A549 (cell line): Measurements from ENCODE around the gene RMP24.
A peak's percentile ranks its signal among the peaks of the same experiment; 100 is the strongest.

Experiments used
- ATAC-seq, 2 experiments: fragments of 200-7000 bp in 1 of 2; fragments of >200 bp in 1 of 2; cut with Nextera tagmentation in 1 of 2; cut with Tn5 transposase in 1 of 2; 3 replicates each; pipeline versions ENCODE4 v1.8.0 to v1.9.1; 2018 to 2020; ENCODE audit warnings: mild to moderate bottlenecking in 1 of 2, moderate library complexity in 1 of 2
- CTCF ChIA-PET: fragments of 300-600 bp; sonication (Branson Sonifier 250); formaldehyde crosslinking; extraction: SDS; loops from one replicate; lab custom pipeline; 2021; ENCODE audit warnings: antibody characterized with exemption, inconsistent platforms; lab: Yijun Ruan, JAX
- POLR2A ChIA-PET: fragments of 350-600 bp; formaldehyde crosslinking; extraction: SDS; loops from one replicate; lab custom pipeline; 2021; ENCODE audit warnings: antibody characterized with exemption, inconsistent platforms; lab: Yijun Ruan, JAX
- DNase-seq, 2 experiments: peaks; one replicate each; pipeline versions ENCODE4 v3.0.0 to v3.0.0-alpha.2; 2011 to 2016; ENCODE audit warnings: low read depth in 1 of 2, low spot score in 1 of 2
- FAIRE-seq: peaks from 2 replicates; lab custom pipeline; 2011; peaks lifted over from hg19 to GRCh38; lab: Jason Lieb, UNC
- H3K27ac ChIP-seq, 2 experiments: fragments of >200 bp; sonication (Bioruptor Twin); formaldehyde crosslinking; 3 replicates each; pipeline ENCODE4 v1.5.1; 2016 to 2017
- H3K4me1 ChIP-seq: fragments of >200 bp; sonication (Bioruptor Twin); formaldehyde crosslinking; 3 replicates; pipeline ENCODE4 v1.6.1; 2016
- H3K4me2 ChIP-seq: fragments of >200 bp; sonication (Bioruptor Twin); formaldehyde crosslinking; 3 replicates; pipeline ENCODE4 v1.6.1; 2016
- H3K4me3 ChIP-seq: fragments of >200 bp; sonication (Bioruptor Twin); formaldehyde crosslinking; 3 replicates; pipeline ENCODE4 v1.5.1; 2016
- H3K9me3 ChIP-seq: fragments of >200 bp; sonication (Bioruptor Twin); formaldehyde crosslinking; 3 replicates; pipeline ENCODE4 v1.6.1; 2016
- CBX8 ChIP-seq: fragments of 200-600 bp; sonication (generic); IDR thresholded peaks from 2 replicates; pipeline ENCODE4 v1.6.1; 2016
- CHD2 ChIP-seq: fragments of 150-350 bp; IDR thresholded peaks from 2 replicates; pipeline ENCODE4 v1.6.1; 2014; ENCODE audit warnings: low read length; ENCODE audit not compliant: partially characterized antibody
- EP300 ChIP-seq, 2 experiments: fragments of >200 bp; sonication (Bioruptor Twin); formaldehyde crosslinking; IDR thresholded peaks; 2 replicates in 1 of 2; 3 replicates in 1 of 2; pipeline ENCODE4 v1.6.1; 2016 to 2017
- GATA3 ChIP-seq: IDR thresholded peaks from 2 replicates; pipeline ENCODE4 v1.6.1; 2012; ENCODE audit warnings: borderline replicate concordance
- HDAC2 ChIP-seq: fragments of 200-600 bp; sonication (generic); IDR thresholded peaks from 2 replicates; pipeline ENCODE4 v1.6.1; 2016
- HOXA7 ChIP-seq: fragments of 250-450 bp; sonication (Bioruptor Pico); IDR thresholded peaks from 2 replicates; pipeline ENCODE4 v1.5.0; 2020; ENCODE audit warnings: mild to moderate bottlenecking, moderate library complexity
- JUN ChIP-seq, 2 experiments: fragments of >200 bp; sonication (Bioruptor Twin); formaldehyde crosslinking; IDR thresholded peaks; 2 replicates in 1 of 2; 3 replicates in 1 of 2; pipeline ENCODE4 v1.6.1; 2016 to 2017
- MAFK ChIP-seq: fragments of 450-650 bp; IDR thresholded peaks from 2 replicates; pipeline ENCODE4 v1.6.1; 2014; ENCODE audit not compliant: partially characterized antibody
- NPAS2 ChIP-seq: fragments of 250-450 bp; sonication (Bioruptor Pico); IDR thresholded peaks from 2 replicates; pipeline ENCODE4 v1.8.0; 2022; ENCODE audit warnings: mild to moderate bottlenecking, moderate library complexity, borderline replicate concordance
- PHF8 ChIP-seq: fragments of 200-600 bp; sonication (generic); IDR thresholded peaks from 2 replicates; pipeline ENCODE4 v1.6.1; 2016; ENCODE audit warnings: low read depth, mild to moderate bottlenecking, antibody characterized with exemption, moderate library complexity, borderline replicate concordance
- POLR2AphosphoS2 ChIP-seq: conservative IDR thresholded peaks from 2 replicates; pipeline ENCODE4 v1.6.1; 2012; ENCODE audit warnings: low read length, improper control_type of control experiment, inconsistent platforms
- RFX5 ChIP-seq: fragments of 450-650 bp; IDR thresholded peaks from 2 replicates; pipeline ENCODE4 v1.7.1; 2014; ENCODE audit warnings: antibody characterized with exemption, mild to moderate bottlenecking, moderate library complexity
- TP53 ChIP-seq: fragments of 250-450 bp; sonication (Bioruptor Pico); IDR thresholded peaks from 2 replicates; pipeline ENCODE4 v1.5.0; 2021; ENCODE audit warnings: mild to moderate bottlenecking, moderate library complexity
- ZC3H11A ChIP-seq: fragments of 450-650 bp; IDR thresholded peaks from 2 replicates; pipeline ENCODE4 v1.6.1; 2014; ENCODE audit warnings: antibody characterized with exemption, mild to moderate bottlenecking
- ZFP36 ChIP-seq: fragments of 450-650 bp; IDR thresholded peaks from 2 replicates; pipeline ENCODE4 v1.6.1; 2014; ENCODE audit warnings: borderline replicate concordance; ENCODE audit not compliant: partially characterized antibody
- ZSCAN20 ChIP-seq: fragments of 250-450 bp; sonication (Bioruptor Pico); IDR thresholded peaks from 2 replicates; pipeline ENCODE4 v1.8.0; 2022; ENCODE audit warnings: mild to moderate bottlenecking, moderate library complexity
- WGBS: methylation state at CpG from one replicate; pipeline ENCODE4 v1.1.6; 2017; ENCODE audit errors: missing lambda C conversion rate; 5-methylcytosine and 5-hydroxymethylcytosine counted together
- TF ChIP-seq, protein P1 (sequence below): fragments of 200-600 bp; sonication (generic); IDR thresholded peaks from 2 replicates; pipeline ENCODE4 v1.6.1; 2016; ENCODE audit warnings: antibody characterized with exemption, mild to moderate bottlenecking, moderate library complexity
- TF ChIP-seq, protein P2 (sequence below): IDR thresholded peaks from 2 replicates; pipeline ENCODE4 v1.6.1; 2012
- TF ChIP-seq, protein P3 (sequence below): fragments of 150-350 bp; IDR thresholded peaks from 2 replicates; pipeline ENCODE4 v1.6.1; 2014; ENCODE audit warnings: low read depth, mild to moderate bottlenecking, low read length
- TF ChIP-seq, protein P4 (sequence below): IDR thresholded peaks from 2 replicates; pipeline ENCODE4 v1.6.1; 2012; ENCODE audit warnings: low read depth, borderline replicate concordance

Gene RMP24

DNA sequence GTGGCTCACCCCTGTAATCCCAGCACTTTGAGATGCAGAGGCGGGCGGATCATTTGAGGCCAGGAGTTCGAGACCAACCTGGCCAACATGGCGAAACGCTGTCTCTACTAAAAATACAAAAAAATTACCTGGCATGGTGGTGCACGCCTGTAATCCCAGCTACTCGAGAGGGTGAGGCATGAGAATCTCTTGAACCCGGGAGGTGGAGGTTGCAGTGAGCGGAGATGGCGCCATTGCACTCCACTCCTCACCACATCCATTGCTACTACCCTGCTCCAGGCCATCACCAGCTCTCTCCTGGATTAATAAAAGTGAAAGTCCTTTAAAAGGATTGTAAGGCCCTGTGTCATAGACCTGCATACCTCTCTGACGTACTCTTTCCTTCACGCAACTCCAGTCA, 1.2 kb downstream of the RMP24 start:
- Histone ChIP-seq H3K4me2 (peak overlapping the region; percentile 66), H3K9me3 (no peaks in the 10 kb centered on the region), H3K4me3 (peak overlapping the region; percentile 61; the same call in 2 of the 3 replicates), H3K4me1 (peaks cover 6% of the 10 kb centered on the region; the same call in 1 of the 3 replicates), H3K27ac (no peak overlapping the region)
- TF ChIP-seq, protein P1, sequence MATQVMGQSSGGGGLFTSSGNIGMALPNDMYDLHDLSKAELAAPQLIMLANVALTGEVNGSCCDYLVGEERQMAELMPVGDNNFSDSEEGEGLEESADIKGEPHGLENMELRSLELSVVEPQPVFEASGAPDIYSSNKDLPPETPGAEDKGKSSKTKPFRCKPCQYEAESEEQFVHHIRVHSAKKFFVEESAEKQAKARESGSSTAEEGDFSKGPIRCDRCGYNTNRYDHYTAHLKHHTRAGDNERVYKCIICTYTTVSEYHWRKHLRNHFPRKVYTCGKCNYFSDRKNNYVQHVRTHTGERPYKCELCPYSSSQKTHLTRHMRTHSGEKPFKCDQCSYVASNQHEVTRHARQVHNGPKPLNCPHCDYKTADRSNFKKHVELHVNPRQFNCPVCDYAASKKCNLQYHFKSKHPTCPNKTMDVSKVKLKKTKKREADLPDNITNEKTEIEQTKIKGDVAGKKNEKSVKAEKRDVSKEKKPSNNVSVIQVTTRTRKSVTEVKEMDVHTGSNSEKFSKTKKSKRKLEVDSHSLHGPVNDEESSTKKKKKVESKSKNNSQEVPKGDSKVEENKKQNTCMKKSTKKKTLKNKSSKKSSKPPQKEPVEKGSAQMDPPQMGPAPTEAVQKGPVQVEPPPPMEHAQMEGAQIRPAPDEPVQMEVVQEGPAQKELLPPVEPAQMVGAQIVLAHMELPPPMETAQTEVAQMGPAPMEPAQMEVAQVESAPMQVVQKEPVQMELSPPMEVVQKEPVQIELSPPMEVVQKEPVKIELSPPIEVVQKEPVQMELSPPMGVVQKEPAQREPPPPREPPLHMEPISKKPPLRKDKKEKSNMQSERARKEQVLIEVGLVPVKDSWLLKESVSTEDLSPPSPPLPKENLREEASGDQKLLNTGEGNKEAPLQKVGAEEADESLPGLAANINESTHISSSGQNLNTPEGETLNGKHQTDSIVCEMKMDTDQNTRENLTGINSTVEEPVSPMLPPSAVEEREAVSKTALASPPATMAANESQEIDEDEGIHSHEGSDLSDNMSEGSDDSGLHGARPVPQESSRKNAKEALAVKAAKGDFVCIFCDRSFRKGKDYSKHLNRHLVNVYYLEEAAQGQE, result no peak
- no peak for TF ChIP-seq TP53 (CRISPR knock-in tag)
- no peak for TF ChIP-seq RFX5
- no peak for TF ChIP-seq JUN (IDR thresholded peaks at IDR 0.05)
- TF ChIP-seq GATA3, result no peak
- TF ChIP-seq EP300 (IDR thresholded peaks at IDR 0.05), result no peak
- no peak for TF ChIP-seq ZC3H11A
- no peak for TF ChIP-seq CHD2
- no peak for TF ChIP-seq PHF8
- no peak for TF ChIP-seq POLR2AphosphoS2
- CTCF ChIA-PET, result no interaction called here
- ATAC-seq (no peak), FAIRE-seq (no peak), DNase-seq (no peak)
- WGBS, result 84% methylated on average over 12 of the region's 12 CpGs
- POLR2A ChIA-PET, result no interaction called here

GRCh38 chr18:35974181-35974580, 1.7 kb downstream of the RMP24 start:
- H3K4me2 ChIP-seq, result peak overlapping the region; percentile 66
- no peak overlapping the region for H3K27ac ChIP-seq
- peaks cover 6% of the 10 kb centered on the region; the same call in 1 of the 3 replicates for H3K4me1 ChIP-seq
- H3K9me3 ChIP-seq, result no peaks in the 10 kb centered on the region
- CTCF ChIA-PET, result no interaction called here
- no peak overlapping the region for H3K4me3 ChIP-seq
- FAIRE-seq (no peak), DNase-seq (no peak), ATAC-seq (no peak)
- WGBS, result 84% methylated on average over 3 of the region's 3 CpGs
- TF ChIP-seq HOXA7 (CRISPR knock-in tag) (no peak), HDAC2 (no peak), ZSCAN20 (CRISPR knock-in tag) (no peak), POLR2AphosphoS2 (no peak)
- POLR2A ChIA-PET, result no interaction called here

- Histone ChIP-seq H3K9me3 (no peaks in the 10 kb centered on the region), H3K4me2 (no peak overlapping the region)
- CTCF ChIA-PET, result no interaction called here
- peak; percentile 49 for TF ChIP-seq MAFK
- TF ChIP-seq, protein P2, sequence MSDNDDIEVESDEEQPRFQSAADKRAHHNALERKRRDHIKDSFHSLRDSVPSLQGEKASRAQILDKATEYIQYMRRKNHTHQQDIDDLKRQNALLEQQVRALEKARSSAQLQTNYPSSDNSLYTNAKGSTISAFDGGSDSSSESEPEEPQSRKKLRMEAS, result no peak
- TF ChIP-seq NPAS2 (CRISPR knock-in tag), result no peak
- TF ChIP-seq, all 56 proteins: peak for 1
- peaks cover under 1% of the 10 kb centered on the region; the same call in 1 of the 3 replicates for H3K4me1 ChIP-seq
- ATAC-seq, result no peak
- H3K27ac ChIP-seq, result no peak overlapping the region
- POLR2A ChIA-PET, result no interaction called here
- FAIRE-seq, result no peak
- no peak for DNase-seq
- H3K4me3 ChIP-seq, result no peak overlapping the region
Observed at GRCh38 chr18:35979112-35979511, 6.6 kb downstream of the RMP24 start.

GRCh38 chr18:35982409-35983114, 10.1 kb downstream of the RMP24 start:
- WGBS, result 85% methylated on average over 2 of the region's 2 CpGs
- TF ChIP-seq PHF8 (no peak), ZFP36 (no peak), POLR2AphosphoS2 (no peak), CBX8 (no peak), MAFK (no peak)
- TF ChIP-seq, protein P3, sequence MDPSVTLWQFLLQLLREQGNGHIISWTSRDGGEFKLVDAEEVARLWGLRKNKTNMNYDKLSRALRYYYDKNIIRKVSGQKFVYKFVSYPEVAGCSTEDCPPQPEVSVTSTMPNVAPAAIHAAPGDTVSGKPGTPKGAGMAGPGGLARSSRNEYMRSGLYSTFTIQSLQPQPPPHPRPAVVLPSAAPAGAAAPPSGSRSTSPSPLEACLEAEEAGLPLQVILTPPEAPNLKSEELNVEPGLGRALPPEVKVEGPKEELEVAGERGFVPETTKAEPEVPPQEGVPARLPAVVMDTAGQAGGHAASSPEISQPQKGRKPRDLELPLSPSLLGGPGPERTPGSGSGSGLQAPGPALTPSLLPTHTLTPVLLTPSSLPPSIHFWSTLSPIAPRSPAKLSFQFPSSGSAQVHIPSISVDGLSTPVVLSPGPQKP, result no peak
- TF ChIP-seq, protein P4, sequence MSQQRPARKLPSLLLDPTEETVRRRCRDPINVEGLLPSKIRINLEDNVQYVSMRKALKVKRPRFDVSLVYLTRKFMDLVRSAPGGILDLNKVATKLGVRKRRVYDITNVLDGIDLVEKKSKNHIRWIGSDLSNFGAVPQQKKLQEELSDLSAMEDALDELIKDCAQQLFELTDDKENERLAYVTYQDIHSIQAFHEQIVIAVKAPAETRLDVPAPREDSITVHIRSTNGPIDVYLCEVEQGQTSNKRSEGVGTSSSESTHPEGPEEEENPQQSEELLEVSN, result no peak
- Histone ChIP-seq H3K9me3 (no peaks in the 10 kb centered on the region), H3K4me3 (no peak overlapping the region), H3K4me2 (no peak overlapping the region), H3K27ac (no peak overlapping the region), H3K4me1 (no peaks in the 10 kb centered on the region)
- ATAC-seq (no peak), FAIRE-seq (no peak), DNase-seq (no peak)
- ChIA-PET CTCF (no interaction called here), POLR2A (no interaction called here)
